ENCODE measurements around the gene PIK3R6. TPM values are rescaled to one million over a fixed set of nuclear protein-coding genes. Genes with fewer than 3 reads are reported as not detected.

The PIK3R6 gene
- total and polyA plus RNA-seq, 2 donors (not counting 1 experiment from before 2014, with no cell fraction given) = 2.8 to 11.0 TPM

DNA sequence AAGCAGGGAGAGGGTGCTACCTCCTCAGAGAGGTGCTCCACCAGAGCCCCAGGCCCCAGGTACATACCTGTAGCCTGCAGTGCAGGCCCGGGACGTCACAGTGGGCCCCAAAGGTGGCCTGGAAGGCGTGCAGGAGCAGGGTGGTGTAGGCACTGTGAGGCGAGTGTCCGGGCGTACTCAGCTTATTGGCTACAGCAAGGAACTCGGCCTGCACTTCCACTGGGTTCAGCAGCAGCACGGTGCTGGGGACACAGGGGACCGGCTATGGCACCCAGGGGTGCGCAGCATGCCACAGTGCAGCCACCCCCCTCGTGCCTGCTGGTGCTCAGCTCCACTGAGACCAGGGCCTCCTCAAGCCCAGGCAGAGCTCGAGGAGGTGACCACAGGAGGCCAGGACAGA is 23.2 kb upstream of the PIK3R6 start:
- ATAC-seq (ENCODE audit: low read depth) = no peak
- Mint-ChIP-seq H3K4me3 (no peak overlapping the region), H3K4me1 (peaks cover 16% of the 10 kb centered on the region), H3K9me3 (ENCODE audit: insufficient read depth) (no peaks in the 10 kb centered on the region), H3K27me3 (no peaks in the 10 kb centered on the region), H3K27ac (no peak overlapping the region)
- no peak for TF ChIP-seq CTCF (IDR thresholded peaks at IDR 0.05)
- no peak for TF ChIP-seq EZH2 (IDR thresholded peaks at IDR 0.05; ENCODE audit: borderline replicate concordance, insufficient read depth, low read depth, low read length, poor library complexity, severe bottlenecking)
- Histone ChIP-seq H3K4me2 (replicated peaks; ENCODE audit: low read depth, low read length, poor library complexity, severe bottlenecking) (no peak overlapping the region), H3K4me1 (ENCODE audit: control insufficient read depth in 2 of 2, insufficient read depth in 2 of 2, low read length in 2 of 2) (peaks cover 0 to 13% of the 10 kb centered on the region in 2 donors), H2AFZ (ENCODE audit: insufficient read depth, low read depth, low read length, poor library complexity, severe bottlenecking) (no peak overlapping the region), H3K4me3 (ENCODE audit: control extremely low read depth in 1 of 5, extremely low read depth in 1 of 5, insufficient read depth in 1 of 5, low read depth in 2 of 5, low read length in 4 of 5) (no peak overlapping the region), H3K9ac (ENCODE audit: low read length) (no peak overlapping the region), H3K36me3 (replicated peaks in 1 of 2; ENCODE audit: control extremely low read depth in 1 of 2, control insufficient read depth in 1 of 2, extremely low read depth in 1 of 2, insufficient read depth in 2 of 2, low read length in 1 of 2) (peaks cover 0 to 74% of the 10 kb centered on the region in 2 experiments), H3K27ac (ENCODE audit: low read length in 2 of 2) (no peak overlapping the region), H3K79me2 (ENCODE audit: control insufficient read depth, insufficient read depth, low read length) (no peaks in the 10 kb centered on the region), H3K9me3 (ENCODE audit: control extremely low read depth in 1 of 3, control insufficient read depth in 2 of 3, insufficient read depth in 1 of 3, low read length in 2 of 3) (peaks cover 0 to 12% (median 0%) of the 10 kb centered on the region in 3 donors), H3K27me3 (replicated peaks in 1 of 4; ENCODE audit: control extremely low read depth in 1 of 4, control insufficient read depth in 3 of 4, insufficient read depth in 4 of 4, low read length in 3 of 4) (no peaks in the 10 kb centered on the region), H4K20me1 (ENCODE audit: control insufficient read depth, insufficient read depth, low read length, poor library complexity, severe bottlenecking) (no peaks in the 10 kb centered on the region)
- ChIA-PET POLR2A (no interaction called here), CTCF (interaction anchor here (1.2 to 6.2 kb wide), 7 partner anchors 15 to 481 kb away, joined by 3 to 56 read pairs (median 3); partner anchors contain the start of genes MFSD6L and PIK3R6)
- intact Hi-C loops (cut with micrococcal nuclease) = no loop called here
- WGBS (ENCODE audit: insufficient coverage) = 95% methylated on average over 12 of the region's 12 CpGs
- DNase-seq = no peak

DNA sequence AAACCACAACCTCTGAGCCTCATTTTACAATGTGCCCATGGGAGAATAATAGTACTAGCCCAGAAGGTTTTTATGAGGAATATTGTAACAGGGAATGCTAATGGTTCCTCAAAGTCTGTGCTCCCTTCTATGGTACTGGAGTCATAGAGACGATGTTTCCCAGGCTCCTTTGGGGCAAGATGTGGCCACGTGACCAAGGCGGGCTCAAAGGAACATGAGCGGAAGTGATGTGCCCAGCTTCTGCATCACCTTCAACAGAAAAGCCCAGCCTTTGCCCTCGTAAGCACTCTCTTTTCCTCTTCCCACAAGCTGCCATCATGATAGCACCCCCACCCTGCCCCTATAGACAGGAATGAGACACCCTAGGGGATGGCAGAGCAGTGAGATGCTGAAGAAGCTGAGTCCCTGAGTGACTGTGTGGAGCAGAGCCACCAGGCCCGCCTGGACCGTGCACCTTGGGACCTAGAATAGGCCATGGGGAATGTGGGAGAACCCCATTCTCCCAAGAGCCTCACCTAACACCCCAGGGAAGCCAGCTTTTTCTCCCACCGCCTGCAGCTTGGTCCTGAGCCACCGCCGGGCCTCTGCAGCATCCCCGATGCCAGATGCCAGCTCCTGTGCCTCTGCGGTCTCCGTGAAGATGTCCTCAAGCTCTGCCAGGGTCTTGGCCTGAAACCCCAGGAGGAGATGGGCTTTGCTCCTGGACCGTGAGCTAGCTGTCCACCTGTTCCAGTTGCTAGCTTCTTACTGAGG is 22.2 kb upstream of the PIK3R6 start:
- Histone ChIP-seq H3K27me3 (replicated peaks in 1 of 4; ENCODE audit: control extremely low read depth in 1 of 4, control insufficient read depth in 3 of 4, insufficient read depth in 4 of 4, low read length in 3 of 4) (no peaks in the 10 kb centered on the region), H3K9ac (ENCODE audit: low read length) (no peak overlapping the region), H3K36me3 (replicated peaks in 1 of 2; ENCODE audit: control extremely low read depth in 1 of 2, control insufficient read depth in 1 of 2, extremely low read depth in 1 of 2, insufficient read depth in 2 of 2, low read length in 1 of 2) (peaks cover 0 to 72% of the 10 kb centered on the region in 2 experiments), H3K4me1 (ENCODE audit: control insufficient read depth in 2 of 2, insufficient read depth in 2 of 2, low read length in 2 of 2) (peaks cover 0 to 5% of the 10 kb centered on the region in 2 donors), H3K27ac (ENCODE audit: low read length in 2 of 2) (no peak overlapping the region), H2AFZ (ENCODE audit: insufficient read depth, low read depth, low read length, poor library complexity, severe bottlenecking) (no peak overlapping the region), H3K4me3 (ENCODE audit: control extremely low read depth in 1 of 5, extremely low read depth in 1 of 5, insufficient read depth in 1 of 5, low read depth in 2 of 5, low read length in 4 of 5) (no peak overlapping the region), H3K9me3 (ENCODE audit: control extremely low read depth in 1 of 3, control insufficient read depth in 2 of 3, insufficient read depth in 1 of 3, low read length in 2 of 3) (peaks cover 0 to 14% (median 0%) of the 10 kb centered on the region in 3 donors), H3K79me2 (ENCODE audit: control insufficient read depth, insufficient read depth, low read length) (no peaks in the 10 kb centered on the region), H4K20me1 (ENCODE audit: control insufficient read depth, insufficient read depth, low read length, poor library complexity, severe bottlenecking) (peaks cover 5% of the 10 kb centered on the region), H3K4me2 (replicated peaks; ENCODE audit: low read depth, low read length, poor library complexity, severe bottlenecking) (no peak overlapping the region)
- ChIA-PET CTCF (interaction anchor here (0.9 to 2.6 kb wide), 6 partner anchors 11 to 480 kb away, joined by 3 to 8 read pairs (median 6); no protein-coding TSS in a partner anchor), POLR2A (no interaction called here)
- no peaks in the 10 kb centered on the region for H3K27me3 Mint-ChIP-seq
- ATAC-seq (ENCODE audit: low read depth) (no peak), DNase-seq (no peak)
- H3K9me3 Mint-ChIP-seq (ENCODE audit: insufficient read depth) = no peaks in the 10 kb centered on the region
- 98% methylated on average over 12 of the region's 14 CpGs for WGBS (ENCODE audit: insufficient coverage)
- no peak overlapping the region for H3K27ac Mint-ChIP-seq
- no peak for TF ChIP-seq CTCF (IDR thresholded peaks at IDR 0.05)
- TF ChIP-seq EZH2 (IDR thresholded peaks at IDR 0.05; ENCODE audit: borderline replicate concordance, insufficient read depth, low read depth, low read length, poor library complexity, severe bottlenecking) = no peak
- intact Hi-C loops (cut with micrococcal nuclease) = no loop called here
- H3K4me3 Mint-ChIP-seq = no peak overlapping the region
- peaks cover 7% of the 10 kb centered on the region for H3K4me1 Mint-ChIP-seq

All from B cell (primary cell).